Activated CD4-positive, CD25-positive, alpha-beta regulatory T cell treated with anti-CD3 and anti-CD28 coated beads, Interleukin-2, amount 50 U/mL, for 16 hours (primary cell): Measurements from ENCODE around the gene RRP1B.
"Not testable (repeated sequence)": the region's sequence is repeated elsewhere in the genome, so short reads cannot be mapped to it uniquely, and the experiment has no call there.

Experiments used
- DNase-seq: peaks from one replicate; pipeline ENCODE4 v3.0.0-alpha.2; 2020; ENCODE audit warnings: low read depth, low spot score

The RRP1B gene

DNA sequence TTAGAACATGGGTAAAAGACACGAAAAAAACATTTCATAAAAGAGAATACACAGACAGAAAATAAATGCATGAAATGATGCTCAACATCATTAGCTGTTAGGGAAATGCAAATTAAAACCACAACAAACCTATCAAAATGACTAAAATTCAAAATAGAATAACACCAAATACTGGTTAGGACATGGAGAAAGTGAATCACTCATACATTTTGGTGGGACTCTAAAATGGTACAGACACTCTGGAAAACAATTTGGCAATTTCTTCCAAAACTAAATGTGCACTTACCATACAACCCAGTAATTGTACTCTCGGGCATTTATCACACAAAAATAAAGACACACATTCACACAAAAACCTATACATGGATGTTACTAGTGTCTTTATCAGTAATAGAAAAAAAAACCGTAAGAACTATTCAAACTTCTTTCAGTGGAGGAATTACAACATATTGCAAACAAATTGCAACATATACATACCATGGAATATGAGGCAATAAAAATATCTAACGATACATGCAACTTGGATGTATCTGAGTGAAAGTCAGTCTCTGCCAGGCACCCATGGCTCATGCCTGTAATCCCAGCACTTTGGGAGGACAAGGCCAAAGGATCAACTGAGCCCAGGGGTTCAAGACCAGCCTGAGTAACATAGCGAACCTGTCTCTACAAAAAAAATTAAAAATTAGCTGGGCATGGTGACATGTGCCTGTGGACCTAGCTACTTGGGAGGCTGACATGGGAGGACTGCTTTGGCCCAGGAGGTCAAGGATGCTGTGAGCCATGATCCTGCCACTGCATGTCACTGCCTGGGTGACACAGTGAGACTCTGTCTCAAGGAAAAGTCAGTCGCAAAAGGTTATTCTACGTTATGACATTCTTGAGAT, 19.6 kb upstream of the RRP1B start:
- DNase-seq: no peak

DNA sequence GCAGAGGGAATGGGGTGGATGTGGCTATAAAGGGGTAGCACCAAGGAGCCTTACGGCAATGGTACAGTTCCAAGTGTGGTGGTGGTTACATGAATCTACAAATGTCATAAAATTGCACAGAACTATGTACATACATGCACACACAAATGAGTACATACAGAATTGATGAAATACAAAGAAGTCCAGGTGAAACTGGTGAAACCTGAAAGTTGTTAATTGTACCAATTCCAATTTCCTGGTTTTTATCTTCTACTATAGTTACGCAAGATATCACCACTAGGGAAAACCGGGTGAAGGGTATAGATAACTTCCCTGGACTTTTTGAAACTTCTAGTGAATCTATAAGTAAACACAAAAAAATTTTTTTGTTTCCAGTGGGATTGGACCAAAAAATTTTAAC, 19.0 kb upstream of the RRP1B start:
- no peak for DNase-seq

DNA sequence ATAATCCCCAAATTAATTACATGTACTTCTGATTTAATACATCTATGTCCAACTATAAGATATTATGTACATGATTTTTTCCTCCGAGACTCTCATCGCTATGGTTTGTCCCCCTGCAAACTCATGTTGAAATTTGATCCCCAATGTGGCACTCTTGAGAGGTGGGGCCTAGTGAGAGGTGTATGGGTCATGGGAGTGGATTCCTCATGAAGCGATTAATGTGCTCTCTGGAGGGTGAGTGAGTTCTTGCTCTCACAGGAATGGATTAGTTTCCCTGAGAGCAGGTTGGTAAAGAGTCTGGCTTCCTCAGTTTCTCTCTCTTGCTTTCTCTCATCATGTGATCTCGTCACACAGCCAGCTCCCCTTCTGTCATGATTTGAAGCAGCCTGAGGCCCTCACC, 16.2 kb upstream of the RRP1B start:
- no peak for DNase-seq

DNA sequence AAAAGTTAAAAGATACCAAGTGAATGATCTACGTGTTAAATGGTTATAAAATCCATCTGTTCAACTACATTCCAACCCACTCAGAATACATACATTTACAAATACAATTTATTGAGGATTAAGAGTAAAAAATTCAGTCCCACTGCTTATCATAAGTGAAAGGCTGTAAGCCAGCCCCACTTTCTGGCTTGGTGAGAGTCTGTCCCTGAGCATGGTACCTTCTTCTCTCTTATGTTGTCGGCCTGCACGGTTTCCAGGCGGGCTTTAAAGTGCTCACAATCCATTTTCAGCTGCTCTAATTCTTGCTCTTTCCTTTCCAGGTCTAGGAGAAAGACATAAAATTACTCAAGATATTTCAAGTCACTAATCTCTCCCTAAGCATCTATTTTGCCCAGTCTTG, 15.3 kb upstream of the RRP1B start:
- DNase-seq: no peak

DNA sequence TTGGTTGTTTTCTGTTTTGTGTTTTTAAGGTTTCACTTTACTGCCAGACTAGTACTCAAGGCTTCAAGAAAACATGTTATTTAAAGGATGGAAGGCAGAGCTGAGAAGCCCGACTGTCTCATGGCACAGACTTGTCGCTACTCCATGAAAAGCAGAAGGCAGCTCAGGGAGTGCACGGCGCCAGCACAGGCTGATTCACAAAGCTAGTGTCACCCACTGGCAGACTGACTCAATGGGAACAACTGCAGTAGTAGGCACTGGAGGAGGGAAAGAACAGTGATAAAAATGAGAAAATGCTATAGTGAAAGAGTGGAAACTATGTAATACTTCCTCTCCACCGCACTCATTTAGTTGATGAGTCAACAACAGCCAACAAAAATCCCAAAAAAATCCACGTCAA, 14.8 kb upstream of the RRP1B start:
- DNase-seq: no peak

DNA sequence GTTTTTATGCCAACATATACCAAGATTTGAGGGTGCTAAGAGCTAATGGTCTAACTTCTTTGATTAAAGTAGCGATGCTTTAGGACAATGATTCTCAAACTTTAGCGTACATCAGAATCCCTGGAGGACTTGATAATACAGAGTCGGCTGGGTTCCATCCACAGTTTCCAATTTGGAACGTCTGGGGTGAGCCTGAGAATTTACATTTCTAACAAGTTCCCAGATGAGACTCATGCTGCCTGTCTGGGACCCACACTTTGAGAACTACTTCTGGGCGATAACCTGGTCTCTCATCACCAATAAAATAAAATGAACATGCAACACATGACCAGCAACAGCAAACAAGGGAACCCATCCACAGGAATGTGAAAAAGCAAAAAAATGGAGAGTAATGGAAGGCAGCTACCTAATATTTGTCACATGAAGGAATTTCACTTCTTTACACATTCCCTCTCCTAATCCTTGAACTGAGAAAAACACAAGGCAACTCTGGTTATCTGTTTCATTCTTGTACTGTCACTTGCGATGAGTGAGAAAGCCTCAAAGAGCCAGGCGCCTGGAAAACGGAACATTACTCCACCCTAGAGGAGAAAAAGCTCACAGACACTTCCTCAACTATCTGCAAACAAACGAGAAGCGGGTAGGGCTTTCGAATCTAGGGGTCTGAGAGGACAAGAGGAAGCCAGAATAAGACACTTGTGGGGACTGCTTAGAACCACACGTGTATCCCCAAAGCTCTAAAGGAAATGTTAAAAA, 14.0 kb upstream of the RRP1B start:
- DNase-seq: no peak

DNA sequence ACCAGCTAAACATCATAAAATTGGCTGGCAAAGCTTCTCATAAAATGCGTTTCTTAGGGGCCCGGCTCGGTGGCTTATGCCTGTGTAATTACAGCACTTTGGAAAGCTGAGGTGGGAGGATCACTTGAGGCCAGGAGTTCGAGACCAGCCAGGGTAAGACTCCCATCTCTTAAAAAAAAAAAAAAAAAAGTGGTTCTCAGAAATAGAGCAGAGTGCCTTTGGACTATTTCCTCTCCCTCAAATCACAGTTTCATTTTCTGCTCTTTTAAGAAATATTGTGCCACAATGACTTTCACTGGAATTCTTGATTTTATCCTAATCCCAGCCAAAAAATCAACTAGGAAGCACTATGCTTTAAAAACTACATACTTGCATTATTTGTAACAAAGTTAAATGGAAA, 13.4 kb upstream of the RRP1B start:
- no peak for DNase-seq

DNA sequence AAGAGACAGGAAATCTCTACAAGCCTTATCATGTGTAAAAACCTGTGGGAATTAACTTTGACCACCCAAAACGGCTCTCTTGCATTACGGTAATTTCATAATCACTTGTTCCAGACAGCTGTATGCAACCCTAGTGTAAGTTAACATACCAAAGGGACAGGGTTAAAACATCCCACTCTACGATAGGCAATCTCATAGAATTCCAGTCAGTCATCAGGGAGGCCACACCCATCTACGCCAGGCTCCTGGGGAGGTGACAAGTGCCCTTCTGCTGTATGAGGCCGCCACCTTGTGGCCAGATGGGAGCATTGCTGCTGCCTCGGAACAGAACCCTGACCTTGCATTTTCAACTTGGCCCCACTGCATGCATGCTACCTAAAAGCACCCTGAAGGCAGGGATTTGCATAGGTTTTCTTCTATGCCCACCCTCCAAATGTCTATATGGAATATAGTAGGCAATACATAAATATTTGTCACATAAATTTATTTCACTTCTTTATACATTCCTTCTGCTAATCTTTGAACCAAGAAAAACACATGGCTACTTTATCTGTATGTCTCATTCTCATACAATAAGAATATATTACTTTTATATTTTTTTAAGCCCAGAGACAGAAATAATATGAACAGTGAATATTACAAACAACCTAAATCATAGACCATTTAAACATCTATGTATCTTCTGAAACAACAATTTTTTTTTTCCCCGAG, 12.7 kb upstream of the RRP1B start:
- DNase-seq: peak; percentile 73

DNA sequence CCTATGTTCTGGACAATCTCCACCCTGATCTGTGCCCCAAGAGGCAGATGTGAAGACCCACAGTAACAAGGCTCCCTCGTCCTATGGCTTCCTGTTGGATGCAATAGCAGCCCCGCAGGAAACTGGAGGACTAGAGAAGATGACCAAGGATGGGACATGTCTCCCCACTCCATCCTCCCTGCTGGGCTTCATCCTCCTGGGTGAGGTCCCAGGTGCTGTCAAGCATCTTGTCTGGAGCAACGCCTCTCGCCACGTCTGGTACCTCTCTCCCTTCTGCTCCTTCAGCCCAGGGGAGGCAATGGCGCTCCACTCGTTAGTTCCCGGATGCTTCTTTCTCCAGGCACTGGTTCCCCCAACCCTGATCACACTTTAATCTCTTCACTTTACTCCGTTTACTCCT, 11.2 kb upstream of the RRP1B start:
- no peak for DNase-seq

DNA sequence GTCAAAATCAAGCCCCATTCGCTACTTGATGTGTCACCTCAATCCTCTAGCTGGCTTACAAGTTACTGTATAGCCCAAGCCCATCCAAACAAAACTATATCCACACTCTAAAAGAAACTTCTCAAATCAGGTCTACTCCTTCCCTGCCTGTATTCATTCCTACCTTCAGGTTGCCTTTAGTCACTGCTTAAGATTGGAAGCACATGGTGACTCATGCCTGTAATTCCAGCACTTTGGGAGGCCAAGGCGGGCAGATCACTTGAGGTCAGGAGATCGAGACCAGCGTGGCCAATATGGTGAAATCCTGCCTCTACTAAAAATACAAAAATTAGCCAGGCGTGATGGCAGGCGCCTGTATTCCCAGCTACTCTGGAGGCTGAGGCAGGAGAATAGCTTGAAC, 7.4 kb upstream of the RRP1B start:
- DNase-seq: not testable (repeated sequence)

DNA sequence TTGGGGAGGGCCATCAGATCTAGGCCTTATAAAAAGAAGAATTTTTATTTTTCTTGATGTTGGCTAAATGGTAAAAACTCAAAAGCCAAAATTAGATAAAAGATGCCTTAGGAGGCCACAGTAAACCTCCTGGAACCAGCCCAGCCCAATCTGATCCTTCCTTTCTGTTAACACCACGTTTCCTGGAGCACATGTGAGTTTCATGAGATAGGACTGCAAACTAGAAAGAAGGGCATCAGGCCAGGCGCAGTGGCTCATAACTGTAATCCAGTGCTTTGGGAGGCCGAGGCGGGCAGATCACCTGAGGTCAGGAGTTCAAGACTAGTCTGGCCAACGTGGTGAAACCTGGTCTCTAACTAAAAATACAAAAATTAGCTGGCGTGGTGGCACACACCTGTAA, 6.7 kb upstream of the RRP1B start:
- DNase-seq: no peak

DNA sequence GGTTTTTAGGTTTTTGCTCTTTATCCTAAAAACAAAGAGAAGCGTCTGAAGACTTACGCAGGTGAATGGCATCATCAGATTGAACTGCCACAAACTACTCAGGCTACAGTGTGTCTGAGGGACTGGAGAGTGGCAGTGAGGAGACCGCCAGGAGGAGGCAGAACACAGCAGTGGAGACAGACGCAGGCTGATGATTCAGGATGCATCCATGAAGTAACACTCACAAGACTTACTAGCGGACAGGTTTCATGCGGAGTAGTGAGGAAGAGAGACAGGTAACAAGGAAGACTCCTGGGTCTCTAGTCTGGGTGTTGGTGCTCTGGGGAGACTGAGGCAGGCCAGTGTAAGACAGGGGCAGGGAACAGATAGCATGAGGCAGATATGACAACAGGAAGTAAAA, 5.7 kb upstream of the RRP1B start:
- no peak for DNase-seq

DNA sequence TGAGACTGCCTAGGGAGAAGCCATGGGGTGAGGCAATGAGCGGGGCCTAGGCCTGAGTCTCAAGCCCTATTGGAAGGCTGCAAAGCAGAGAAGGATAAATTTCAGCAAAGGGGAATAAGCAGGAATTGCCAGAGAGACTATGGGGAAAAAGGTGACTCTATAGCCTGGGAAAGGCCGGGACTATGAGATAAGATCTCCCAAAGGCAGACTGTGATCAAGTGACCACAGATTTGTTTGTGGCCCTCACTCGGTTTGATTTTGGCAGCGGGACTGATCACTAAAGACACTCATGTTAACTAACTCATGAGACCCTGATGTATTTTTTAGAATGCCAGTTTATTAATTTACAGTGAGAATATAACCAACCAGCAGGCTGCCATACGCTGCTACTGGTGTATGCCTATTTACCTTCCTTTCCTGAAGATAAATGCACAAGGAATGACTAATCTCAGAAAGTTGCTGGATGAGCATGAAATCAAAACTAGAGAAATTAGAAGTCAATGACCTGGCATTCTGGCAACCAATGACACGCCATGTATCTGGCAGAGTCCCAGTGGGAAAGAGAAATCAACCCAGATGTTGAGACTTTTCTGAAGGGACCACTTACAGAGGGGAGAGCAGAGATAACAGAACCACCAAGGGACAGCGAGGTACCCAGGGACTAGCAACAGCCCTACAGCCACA, 4.4 kb upstream of the RRP1B start:
- no peak for DNase-seq

DNA sequence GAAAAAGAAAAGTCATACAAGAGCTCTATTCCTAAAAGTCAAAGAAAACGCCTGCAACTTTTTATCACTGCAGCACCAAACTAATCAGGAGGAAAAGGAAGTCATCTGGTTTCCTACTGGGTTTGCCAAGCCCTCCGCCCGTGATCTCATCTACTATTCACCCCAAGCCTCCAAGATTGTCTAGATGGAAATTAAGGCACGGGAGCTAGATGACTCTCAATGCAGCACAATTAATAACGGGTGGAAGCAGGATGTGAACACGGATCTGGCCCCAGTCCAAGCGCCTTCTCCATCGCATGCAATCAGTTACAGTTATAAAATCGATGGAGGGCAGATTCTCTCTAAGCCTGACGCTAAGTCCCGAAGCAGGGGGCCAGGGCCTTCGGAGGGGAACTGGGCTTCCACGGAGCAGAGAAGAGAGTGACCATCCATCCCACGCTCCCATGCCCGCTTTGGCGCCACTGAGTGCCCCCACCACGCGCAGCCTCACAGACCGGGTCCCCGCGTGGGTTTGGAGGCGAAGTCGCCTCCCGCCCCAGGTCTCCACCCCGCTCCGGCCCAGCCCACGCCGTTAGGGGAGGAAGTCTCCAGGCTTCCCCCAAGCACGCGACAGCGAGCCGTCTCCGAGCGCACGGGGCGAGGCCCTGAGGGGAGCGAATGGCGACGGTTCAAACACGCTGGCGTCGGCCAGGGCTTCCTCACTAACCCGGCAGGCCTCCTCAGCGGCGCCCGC, 1.8 kb upstream of the RRP1B start:
- DNase-seq: no peak

DNA sequence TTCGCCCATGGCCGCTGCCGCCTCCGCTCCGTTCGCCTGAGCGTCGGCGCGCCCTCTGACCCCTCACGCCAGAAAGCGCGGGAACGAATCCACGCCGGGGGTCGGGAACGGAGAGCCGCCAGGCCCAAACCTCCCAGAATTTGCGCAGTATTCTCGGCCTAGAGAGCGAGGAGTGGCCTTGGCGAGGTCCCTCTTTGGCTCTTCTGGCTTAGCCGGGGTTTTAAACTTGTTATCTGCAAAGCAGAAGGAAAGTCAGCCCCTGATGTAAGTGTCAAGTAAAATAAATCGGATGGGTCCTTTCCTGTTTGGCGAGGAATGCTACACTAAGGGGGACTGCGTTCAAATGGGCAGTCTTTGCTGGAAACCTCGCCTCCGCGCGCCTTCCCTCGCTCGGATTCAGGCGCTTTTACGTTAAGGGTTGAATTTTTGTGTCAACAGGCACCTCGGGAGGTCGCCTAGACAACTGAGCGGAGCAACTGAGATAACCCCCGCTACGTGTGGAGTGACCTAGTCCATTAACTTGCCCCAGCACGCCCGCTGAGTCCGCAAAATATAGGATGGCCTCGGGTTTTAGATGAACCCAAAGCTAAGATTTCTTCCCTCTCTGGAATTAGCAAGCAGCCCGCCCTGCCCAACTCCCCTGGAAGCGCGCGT, 1.1 kb upstream of the RRP1B start:
- no peak for DNase-seq

DNA sequence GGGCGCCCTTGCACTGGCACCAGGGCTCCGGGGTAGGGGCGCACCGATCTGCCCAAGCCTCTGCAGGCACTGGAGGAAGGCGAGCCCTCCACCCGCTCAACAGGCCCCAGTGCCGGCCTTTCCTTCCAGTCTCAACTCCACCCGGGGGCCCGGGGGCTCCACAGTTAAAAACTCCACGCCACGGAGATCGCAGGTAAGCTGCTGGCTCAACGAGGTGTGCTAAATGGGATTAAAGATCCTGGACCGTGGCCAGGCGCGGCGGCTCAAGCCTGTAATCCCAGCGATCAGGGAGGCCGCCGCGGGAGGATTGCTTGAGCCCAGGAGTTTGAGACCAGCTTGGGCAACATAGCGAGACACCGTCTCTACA, 608 bp upstream of the RRP1B start:
- DNase-seq: no peak

DNA sequence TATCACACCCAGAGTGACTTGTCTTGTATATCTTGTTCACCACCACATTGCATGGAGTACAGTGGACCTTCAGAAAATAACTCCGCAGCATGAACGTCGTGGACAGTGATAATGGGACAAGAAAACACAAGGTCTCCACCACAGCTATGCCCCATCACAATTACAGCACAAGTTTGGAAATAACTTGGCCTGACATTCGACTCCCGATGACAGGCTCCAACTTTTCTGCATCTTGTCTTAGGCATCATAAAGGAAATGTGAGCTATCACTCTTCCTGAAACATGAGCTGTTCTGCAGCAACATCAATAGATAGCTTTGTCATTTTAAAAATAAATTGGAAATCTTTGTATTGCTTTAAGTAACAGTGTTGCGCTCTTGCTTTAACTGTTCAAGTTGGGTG, 2.9 kb downstream of the RRP1B start:
- no peak for DNase-seq

DNA sequence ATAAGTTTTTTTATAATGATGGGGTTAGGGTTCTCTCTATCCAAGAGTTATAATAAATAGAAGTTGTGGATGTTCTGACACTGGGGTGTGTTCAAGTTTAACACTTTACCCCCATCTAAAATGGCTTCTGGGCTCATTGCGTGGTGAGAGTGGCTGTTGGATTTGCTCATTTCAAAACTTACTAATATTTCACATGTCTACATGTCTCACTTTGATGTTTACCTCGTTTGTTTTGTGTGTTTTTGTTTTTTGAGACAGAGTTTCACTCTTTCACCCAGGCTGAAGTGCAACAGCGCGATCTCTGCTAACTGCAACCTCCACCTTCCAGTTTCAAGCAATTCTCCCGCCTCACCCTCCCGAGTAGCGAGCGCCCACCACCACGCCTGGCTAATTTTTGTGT, 3.7 kb downstream of the RRP1B start:
- DNase-seq: no peak

DNA sequence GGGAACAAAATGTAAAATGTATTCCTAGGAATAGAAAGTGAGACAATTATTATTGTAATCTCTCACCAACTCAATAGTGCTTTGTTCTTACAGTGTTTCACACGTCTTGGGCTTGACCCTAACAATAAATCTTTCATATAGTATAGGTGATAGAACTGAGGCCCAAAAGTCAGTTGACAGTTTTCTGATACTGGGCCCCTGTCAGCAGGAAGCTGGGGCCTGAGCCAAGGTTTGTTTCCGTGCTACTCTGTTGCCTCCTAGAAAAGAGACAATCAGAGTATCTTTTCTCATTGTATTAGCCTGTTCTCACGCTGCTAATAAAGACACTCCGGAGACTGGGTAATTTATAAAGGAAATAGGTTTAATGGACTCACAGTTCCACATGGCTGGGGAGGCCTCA, 5.0 kb downstream of the RRP1B start:
- DNase-seq: no peak

DNA sequence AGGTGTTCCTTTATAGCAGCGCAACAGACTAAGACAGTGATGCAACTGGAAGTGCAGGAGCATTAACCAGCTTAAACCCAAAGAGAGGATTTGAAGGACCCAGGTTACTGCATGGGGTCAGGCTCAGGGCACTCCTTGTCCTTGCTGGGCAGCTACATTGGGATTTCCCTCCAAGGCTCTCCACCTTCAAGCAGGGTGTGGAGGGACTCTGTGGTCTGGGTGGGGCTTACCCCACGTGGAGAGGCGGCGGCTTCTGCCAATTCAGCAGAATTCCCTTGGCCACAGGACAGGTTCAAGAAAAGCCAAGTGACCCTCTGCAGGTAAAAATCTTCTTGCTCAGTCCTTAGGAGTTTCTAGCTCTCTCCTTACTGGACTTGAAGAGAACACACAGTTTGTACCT, 6.5 kb downstream of the RRP1B start:
- no peak for DNase-seq
